Stimulated activated naive CD8-positive, alpha-beta T cell treated with anti-CD3 and anti-CD28 coated beads, Interleukin-15, Interleukin-2, amounts not matched to agents 100 U/mL and 50 U/mL, for 24 hours (primary cell): ENCODE results near the gene RGS12.

Experiments
- ATAC-seq: fragments of 150-1000 bp; cut with Tn5 transposase; one replicate; pipeline ENCODE4 v1.10.0; 2021
- DNase-seq: peaks from one replicate; pipeline ENCODE4 v3.0.0; 2021

Gene RGS12, protein sequence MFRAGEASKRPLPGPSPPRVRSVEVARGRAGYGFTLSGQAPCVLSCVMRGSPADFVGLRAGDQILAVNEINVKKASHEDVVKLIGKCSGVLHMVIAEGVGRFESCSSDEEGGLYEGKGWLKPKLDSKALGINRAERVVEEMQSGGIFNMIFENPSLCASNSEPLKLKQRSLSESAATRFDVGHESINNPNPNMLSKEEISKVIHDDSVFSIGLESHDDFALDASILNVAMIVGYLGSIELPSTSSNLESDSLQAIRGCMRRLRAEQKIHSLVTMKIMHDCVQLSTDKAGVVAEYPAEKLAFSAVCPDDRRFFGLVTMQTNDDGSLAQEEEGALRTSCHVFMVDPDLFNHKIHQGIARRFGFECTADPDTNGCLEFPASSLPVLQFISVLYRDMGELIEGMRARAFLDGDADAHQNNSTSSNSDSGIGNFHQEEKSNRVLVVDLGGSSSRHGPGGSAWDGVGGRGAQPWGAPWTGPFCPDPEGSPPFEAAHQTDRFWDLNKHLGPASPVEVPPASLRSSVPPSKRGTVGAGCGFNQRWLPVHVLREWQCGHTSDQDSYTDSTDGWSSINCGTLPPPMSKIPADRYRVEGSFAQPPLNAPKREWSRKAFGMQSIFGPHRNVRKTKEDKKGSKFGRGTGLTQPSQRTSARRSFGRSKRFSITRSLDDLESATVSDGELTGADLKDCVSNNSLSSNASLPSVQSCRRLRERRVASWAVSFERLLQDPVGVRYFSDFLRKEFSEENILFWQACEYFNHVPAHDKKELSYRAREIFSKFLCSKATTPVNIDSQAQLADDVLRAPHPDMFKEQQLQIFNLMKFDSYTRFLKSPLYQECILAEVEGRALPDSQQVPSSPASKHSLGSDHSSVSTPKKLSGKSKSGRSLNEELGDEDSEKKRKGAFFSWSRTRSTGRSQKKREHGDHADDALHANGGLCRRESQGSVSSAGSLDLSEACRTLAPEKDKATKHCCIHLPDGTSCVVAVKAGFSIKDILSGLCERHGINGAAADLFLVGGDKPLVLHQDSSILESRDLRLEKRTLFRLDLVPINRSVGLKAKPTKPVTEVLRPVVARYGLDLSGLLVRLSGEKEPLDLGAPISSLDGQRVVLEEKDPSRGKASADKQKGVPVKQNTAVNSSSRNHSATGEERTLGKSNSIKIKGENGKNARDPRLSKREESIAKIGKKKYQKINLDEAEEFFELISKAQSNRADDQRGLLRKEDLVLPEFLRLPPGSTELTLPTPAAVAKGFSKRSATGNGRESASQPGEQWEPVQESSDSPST (N-terminal part only)

GRCh38 chr4:3292571-3293400 lies at the start of gene RGS12:
RGS12 (plus strand) TSS chr4:3293021; CDS start chr4:3316171, 23,150 bp downstream.
- peak; percentile 96 for ATAC-seq
- DNase-seq: peak; percentile 92

GRCh38 chr4:3243136-3243780 lies 49.6 kb upstream of the RGS12 start:
- DNase-seq: no peak
- peak; percentile 15 for ATAC-seq

DNA sequence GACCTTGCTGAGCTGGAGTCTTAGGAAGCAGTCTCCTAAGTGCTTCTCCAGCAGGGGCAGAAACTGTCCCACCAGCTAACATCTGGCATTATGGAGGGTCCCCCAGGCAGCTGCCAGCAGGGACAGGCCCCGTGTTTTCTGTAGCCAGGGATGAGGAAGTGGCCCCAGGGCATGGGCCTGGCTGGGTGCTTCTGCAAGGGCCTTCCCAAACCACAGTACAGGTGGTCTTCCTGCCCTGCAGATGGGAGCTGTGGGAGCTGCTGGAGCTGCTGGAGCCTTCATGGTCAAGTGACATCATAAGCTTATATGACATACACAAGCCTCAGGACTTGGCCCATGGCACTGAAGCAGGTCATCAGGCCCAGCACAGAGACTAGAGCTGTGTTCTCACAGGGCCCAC lies 48.8 kb upstream of the RGS12 start:
- ATAC-seq: no peak
- no peak for DNase-seq

DNA sequence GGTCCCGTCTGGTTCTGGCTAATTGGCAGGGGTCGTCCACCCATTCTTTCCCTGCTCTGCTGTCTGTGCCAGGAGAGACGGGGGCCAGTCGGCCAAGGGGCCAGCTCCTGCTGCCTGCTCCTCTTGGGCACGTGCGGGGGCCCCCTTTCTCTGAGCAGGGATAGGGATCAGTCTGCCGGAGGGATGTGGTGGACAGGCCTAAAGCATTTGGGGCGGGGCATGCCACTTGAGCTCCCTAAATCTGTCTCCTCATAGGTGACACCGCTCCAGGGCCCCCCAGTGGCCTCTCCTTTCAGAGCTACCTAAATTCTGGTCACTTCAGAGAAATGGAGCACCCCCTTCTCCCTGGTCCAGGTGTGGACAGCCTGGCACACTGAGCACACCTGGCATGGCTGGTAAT lies 48.1 kb upstream of the RGS12 start:
- ATAC-seq: no peak

DNA sequence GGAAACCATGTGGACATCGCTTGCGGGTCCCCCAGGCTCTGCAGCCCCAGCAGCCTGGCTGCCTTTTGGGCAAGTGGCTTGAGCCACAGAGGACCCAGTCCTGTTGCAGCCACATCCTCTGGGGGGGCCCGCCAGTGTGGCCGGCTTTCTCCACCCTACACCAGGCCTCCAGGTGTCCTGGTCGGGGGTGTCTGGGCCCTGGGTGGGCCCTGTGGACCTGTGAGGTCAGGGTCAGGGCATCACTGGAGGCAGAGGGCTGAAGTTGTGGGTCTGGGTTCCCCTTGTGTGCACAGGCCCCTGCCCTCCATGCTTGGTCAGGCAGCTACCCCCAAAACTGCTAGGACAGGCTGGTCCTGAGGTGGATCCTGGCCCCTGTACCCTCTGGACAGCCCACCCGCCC lies 47.1 kb upstream of the RGS12 start:
- no peak for DNase-seq
- ATAC-seq: no peak

More for the DNA sequence above, 48.1 kb upstream of the RGS12 start:
- no peak for DNase-seq

- DNase-seq: no peak
- ATAC-seq: no peak
Observed at GRCh38 chr4:3246458-3247398, 46.1 kb upstream of the RGS12 start.

- ATAC-seq (no peak), DNase-seq (no peak)
Observed at GRCh38 chr4:3247399-3248177, 45.2 kb upstream of the RGS12 start.

DNA sequence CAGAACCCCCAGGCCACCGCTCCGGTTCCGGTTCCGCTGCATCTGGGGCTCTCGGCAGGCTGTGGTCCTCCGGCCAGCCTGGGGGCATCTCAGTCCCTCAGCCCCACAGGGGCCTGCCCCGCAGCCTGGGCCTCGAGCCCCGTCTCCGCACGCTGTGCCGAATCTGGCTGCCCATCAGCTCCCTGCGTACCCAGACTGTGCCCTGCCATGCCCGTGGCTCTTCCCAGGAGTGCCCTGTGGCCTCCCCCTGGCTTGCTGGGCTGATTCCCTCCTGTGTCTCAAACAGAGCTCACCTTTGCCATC lies 44.7 kb upstream of the RGS12 start:
- no peak for ATAC-seq

DNA sequence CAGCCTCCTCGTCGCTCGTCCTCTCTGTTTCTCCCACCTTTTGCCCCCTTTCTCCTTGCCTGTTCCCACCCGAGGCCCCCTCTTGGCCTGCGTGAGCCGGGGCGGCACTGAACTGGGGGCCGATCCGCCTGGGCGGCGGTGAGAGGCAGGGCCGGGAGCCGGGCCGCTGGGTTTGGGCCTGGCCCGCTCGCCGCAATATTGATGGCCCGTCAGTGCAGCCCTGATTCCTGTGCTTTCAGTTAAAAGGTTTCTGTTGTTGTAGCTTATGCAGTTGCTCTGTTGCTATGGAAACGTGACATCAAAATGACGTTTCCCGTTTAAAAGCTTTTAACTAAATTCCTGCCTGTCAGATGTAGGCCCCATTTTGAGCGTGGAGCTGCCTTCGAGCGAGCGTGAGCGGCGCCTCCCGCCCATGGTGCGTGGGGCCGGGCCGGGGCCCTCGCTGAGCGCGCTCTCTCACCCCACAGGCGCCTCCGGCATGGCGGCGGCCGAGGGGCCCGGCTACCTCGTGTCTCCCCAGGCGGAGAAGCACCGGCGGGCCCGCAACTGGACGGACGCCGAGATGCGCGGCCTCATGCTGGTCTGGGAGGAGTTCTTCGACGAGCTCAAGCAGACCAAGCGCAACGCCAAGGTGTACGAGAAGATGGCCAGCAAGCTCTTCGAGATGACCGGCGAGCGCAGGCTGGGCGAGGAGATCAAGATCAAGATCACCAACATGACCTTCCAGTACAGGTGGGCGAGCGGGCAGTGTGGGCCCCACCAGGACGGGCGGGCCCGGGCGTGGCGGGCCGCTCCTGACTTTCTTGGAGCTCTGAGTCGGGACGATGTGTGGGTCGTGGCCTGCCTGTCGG lies 43.8 kb upstream of the RGS12 start, which contains the start of gene MSANTD1:
Gene MSANTD1 (plus strand): TSS at position 349 of the 851 bp plus-strand sequence. CDS start 64 bp downstream, at position 413.
- DNase-seq (no peak), ATAC-seq (no peak)

More for the DNA sequence above, 44.7 kb upstream of the RGS12 start:
- no peak for DNase-seq

- DNase-seq (no peak), ATAC-seq (no peak)
Observed at GRCh38 chr4:3249711-3250437, 42.9 kb upstream of the RGS12 start.

DNA sequence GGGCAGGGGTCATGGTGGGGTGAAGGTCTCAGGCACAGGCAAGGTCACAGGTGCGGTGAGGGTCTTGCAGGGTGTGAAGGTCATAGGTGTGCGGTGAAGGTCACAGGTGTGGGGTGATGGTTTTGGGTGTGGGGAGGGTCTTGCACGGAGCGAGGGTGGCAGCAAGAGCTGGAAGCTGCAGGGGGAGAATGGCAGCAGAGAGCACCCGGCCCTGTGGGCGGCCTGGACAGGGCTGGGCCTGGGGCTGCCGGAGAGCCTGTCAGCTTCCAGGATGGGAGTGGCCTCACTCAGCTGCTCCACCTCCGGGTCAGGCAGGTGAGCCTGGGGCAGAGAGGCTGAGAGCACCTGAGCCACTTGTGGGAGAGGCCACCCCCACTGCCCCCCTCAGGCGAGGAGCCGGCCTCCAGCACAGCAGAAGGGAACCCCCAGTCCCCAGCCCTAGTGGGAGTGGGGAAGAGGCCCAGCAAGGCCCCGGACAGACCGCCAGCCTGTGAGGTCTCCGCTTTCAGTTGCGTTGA lies 42.3 kb upstream of the RGS12 start:
- ATAC-seq (no peak), DNase-seq (no peak)

DNA sequence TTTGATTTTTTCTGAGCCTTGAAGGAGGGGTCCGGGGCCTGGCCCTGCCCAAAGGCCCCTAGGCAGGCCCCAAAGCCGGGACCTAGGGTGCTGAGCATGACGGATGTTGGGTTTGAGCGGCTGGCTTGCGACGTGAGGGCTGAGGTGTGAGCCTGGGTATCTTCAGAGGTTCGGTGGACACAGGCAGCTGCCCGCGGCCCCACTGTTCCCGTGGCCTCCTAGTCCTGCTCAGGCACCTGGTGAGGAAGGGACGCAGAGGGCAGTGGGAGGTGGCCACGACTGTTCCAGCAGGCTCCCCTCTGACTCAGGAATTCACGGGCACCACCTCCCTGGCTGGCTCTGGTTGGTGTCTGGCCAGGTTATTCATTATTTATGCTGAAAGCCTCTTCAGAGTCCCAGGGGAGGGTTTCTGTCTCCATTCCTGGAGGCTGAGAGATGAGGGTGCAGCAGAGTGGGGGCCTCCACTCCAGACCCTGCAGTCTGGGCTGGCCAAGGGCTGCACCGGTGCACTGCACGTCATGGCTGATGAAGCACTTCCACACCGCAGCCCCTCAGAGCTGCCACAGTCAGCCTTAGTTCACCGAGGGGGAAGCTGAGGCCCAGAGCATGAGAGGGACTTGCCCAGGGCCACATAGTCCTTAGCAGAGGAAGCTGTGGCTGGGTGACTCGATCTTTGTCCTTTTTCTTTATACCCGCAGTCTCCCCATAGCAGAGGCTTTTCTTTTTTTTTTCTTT lies 41.7 kb upstream of the RGS12 start:
- DNase-seq: peak; percentile 23
- peak; percentile 79 for ATAC-seq

DNA sequence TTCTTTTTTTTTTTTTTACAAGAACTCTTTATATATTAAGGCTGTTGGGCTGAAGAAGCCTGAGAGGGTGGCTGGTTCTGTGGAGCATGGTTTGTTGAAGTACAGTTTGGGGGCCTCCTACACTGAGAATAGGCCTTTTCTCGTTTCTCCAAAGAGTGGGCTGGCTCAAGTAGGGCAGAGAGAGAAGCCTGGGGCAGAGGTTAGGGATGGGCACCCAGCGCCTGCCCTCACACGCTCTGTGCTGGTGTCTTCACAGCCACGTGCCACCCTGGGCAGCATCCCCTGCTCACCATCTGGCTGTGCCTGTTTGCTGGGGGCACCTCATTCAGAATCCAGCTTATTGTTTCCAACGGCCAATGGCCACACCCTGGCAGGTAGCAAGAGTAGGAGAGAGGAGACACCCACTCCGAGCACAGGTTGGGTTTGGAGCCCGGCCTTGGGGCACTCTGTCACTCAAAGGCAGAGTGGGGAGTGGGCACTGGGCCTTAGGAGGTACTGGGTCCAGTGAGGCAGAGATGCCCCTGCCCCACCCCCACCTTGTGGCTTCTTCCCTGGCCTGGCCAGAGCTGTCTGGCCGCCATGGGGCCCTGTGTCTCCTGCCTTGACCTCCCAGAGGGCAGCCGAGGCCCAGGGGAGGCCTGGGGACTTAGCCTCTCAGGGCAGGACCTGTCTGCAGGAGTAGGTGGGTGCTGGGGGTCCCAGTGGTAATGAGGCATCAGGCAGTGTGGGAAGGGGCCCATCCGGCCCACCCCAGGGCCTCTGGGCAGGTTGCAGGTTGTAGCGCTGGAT lies 40.9 kb upstream of the RGS12 start:
- ATAC-seq: no peak
- DNase-seq: no peak

- DNase-seq (no peak), ATAC-seq (no peak)
Observed at GRCh38 chr4:3252480-3252828, 40.4 kb upstream of the RGS12 start.

DNA sequence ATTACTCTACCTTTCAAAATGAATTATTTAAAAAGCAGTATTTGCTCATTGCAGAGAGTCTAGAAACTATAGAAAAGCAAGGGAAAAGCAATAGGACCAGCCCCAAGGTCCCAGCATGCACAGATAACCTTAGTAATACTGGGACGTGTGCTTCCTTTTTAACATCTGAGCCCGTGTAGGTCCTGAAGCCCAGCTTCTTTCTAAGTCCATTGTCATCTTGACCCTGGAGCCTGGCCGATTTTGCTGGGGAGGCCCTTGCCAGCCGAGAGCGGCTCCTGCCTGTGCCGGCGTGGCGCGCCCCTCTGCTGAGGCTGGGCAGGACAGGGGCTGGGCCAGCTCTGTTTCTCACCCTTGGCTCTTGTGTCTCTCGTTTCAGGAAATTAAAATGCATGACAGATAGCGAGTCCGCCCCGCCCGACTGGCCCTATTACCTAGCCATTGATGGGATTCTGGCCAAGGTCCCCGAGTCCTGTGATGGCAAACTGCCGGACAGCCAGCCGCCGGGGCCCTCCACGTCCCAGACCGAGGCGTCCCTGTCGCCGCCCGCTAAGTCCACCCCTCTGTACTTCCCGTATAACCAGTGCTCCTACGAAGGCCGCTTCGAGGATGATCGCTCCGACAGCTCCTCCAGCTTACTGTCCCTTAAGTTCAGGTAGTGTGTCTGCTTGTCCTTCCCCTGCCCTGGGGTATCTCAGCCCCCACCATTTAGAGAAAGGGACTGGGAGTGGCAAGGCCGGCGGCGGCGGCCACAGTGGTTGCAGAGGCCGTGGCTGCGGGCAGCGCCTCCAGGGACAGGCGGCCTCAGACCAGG lies 39.8 kb upstream of the RGS12 start:
- DNase-seq (no peak), ATAC-seq (no peak)
